Ectodermal cell (in vitro differentiated cells): ENCODE measurements around the gene SERPINI1.

Experiments used
- H3K27ac ChIP-seq: 2 replicates; pipeline ENCODE4 v1.7.0; 2013; ENCODE audit warnings: mild to moderate bottlenecking, low read depth, low read length; ENCODE audit not compliant: insufficient read depth, poor library complexity, severe bottlenecking
- H3K27me3 ChIP-seq: 2 replicates; pipeline ENCODE4 v1.7.0; 2013; ENCODE audit warnings: mild to moderate bottlenecking, low read length; ENCODE audit not compliant: insufficient read depth, control insufficient read depth, poor library complexity, severe bottlenecking
- H3K36me3 ChIP-seq: one replicate; pipeline ENCODE4 v1.7.0; 2013; ENCODE audit warnings: low read length; ENCODE audit not compliant: control insufficient read depth, insufficient read depth
- H3K4me1 ChIP-seq: one replicate; pipeline ENCODE4 v1.7.0; 2013; ENCODE audit warnings: low read length; ENCODE audit not compliant: control insufficient read depth, insufficient read depth
- H3K4me3 ChIP-seq: 2 replicates; pipeline ENCODE4 v1.7.0; 2013; ENCODE audit warnings: low read depth, low read length, control low read depth; ENCODE audit not compliant: insufficient read depth
- H3K9me3 ChIP-seq: 2 replicates; pipeline ENCODE4 v1.7.0; 2013; ENCODE audit warnings: mild to moderate bottlenecking, low read length, moderate library complexity; ENCODE audit not compliant: control insufficient read depth
- WGBS, 2 experiments: methylation state at CpG; one replicate each; pipeline ENCODE4 v1.1.7; 2013; ENCODE audit warnings: missing lambda C conversion rate in 2 of 2; 5-methylcytosine and 5-hydroxymethylcytosine counted together

Gene SERPINI1

DNA sequence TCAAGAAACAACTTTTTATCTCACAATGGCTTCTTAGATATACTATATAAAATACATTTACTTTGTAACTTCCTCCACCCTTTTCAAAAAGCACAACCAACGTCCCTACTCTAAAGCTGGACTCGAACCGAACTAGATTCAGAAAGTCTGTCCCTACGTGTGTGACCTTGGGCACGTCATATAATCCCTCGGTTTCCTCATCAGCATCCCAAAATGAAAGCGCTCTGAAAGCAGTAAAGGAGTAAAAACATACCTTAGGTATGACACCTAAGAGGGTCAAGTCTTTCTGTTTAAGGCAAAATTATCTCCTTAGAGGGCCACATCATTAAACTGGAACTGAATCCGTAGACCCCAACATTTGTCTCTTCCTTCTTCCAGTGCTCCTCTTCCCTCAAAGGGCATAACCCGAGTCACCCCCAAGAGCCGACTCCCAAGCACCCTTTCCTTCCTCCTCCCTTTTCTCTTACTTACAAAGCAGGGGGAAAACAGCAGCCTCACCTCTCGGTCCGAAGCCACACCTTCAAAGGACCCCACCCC is 1.5 kb upstream of the SERPINI1 start:
- no peaks in the 10 kb centered on the region for H3K36me3 ChIP-seq
- H3K9me3 ChIP-seq: no peaks in the 10 kb centered on the region
- peak overlapping the region; percentile 88 for H3K27ac ChIP-seq
- 0 to 1% methylated on average over 12 of the region's 12 CpGs for WGBS, 2 experiments
- H3K4me1 ChIP-seq: peaks cover 13% of the 10 kb centered on the region
- peaks cover 8% of the 10 kb centered on the region for H3K27me3 ChIP-seq
- H3K4me3 ChIP-seq: peak overlapping the region; percentile 91

DNA sequence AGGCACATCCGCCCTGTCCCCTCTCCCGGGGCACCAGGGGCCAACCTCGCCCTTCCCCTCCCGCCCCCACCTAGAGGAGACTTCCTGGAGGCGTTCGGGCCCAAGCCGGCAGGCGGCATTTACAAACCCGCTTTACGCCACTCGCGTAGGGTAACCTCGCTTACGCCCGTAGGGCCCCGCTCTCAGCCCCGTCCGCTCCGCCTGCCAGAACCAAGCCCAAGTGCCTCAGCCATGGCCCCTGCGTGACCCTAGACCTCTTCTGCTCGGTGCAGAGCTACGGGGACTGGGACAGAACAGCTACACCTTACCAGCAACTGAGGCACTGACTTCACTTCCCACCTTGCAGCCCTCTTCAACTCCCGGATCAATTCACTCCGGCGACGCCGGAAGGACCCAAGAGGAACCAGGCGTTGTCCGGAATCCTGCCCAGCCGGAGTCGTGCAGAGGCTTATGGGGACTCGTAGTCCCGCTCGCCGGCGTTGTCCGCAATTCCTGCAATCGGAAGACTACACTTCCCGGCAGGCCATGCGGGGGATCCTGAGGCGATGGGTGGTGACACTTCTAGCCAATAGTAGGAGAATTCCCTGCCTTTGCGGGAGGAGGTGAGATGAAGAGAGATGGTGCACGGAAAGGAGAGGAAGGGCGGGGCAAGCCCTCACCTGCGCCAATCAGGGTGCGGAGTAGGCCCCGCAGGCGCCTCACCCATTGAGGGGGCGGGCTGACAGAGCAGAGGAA is 856 bp upstream of the SERPINI1 start, which contains the start of gene PDCD10:
Gene PDCD10 (minus strand): TSS at position 395 of the 735 bp plus-strand sequence. CDS start 14,735 bp downstream, outside the sequence.
- Histone ChIP-seq H3K27ac (peak within 1 kb of the TSS; percentile 88), H3K4me1 (peaks cover 13% of the 10 kb centered on the region), H3K4me3 (peak within 1 kb of the TSS; percentile 91), H3K27me3 (peaks cover 8% of the 10 kb centered on the region), H3K36me3 (no peaks in the 10 kb centered on the region), H3K9me3 (no peaks in the 10 kb centered on the region)
- 0% methylated on average over 49 of the region's 49 CpGs for WGBS, 2 experiments

DNA sequence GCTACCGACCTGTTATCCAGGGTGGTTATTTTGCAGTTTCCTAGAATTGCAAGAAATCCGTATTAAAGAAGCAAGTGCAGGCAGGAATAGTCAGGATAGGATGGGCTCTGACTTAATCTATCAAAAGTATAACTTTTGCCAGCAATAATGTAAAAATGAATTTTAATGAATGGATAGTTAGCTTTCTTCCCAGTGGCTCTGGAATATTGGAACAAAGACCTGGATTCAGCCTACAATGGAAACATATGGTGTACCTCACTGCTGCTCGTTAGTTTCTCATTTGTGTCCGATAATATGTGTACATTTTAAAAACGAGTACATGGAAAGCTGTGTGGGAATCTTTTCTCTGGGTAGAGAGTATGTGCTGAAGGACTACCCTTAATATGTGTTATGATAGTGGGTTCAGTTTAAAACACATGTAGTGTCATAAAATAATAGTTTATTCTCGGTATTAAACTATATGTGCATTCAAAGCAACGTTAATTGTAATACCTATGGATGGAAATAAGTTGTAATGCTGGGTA is 805 bp downstream of the SERPINI1 start:
- Histone ChIP-seq H3K9me3 (no peaks in the 10 kb centered on the region), H3K27me3 (peaks cover 8% of the 10 kb centered on the region), H3K4me3 (peak overlapping the region; percentile 91), H3K36me3 (no peaks in the 10 kb centered on the region), H3K27ac (no peak overlapping the region), H3K4me1 (peaks cover 13% of the 10 kb centered on the region)
- WGBS, 2 experiments: 53 to 58% methylated on average over 7 of the region's 7 CpGs

DNA sequence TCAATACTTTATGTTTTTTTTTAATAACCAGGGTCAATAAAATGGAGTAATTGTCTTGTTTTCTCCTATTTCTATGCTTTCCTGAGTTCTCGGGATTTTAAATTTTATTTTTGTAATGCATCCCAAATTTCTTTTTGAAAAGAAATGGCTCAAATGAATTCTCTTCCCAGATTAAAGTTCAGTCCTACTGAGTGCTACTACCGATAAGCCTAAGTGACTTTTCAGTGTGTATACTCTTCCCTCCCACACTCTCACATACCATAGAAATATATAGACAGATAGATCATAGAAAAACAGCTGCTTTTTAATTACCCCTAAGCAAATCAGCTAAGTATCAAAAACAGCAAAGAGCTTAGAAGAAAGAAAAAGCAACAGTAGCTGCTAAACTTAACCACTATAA is 1.5 kb downstream of the SERPINI1 start:
- H3K4me3 ChIP-seq: no peak overlapping the region
- H3K4me1 ChIP-seq: peaks cover 13% of the 10 kb centered on the region
- no peaks in the 10 kb centered on the region for H3K9me3 ChIP-seq
- H3K36me3 ChIP-seq: no peaks in the 10 kb centered on the region
- WGBS, 2 experiments: 86 to 93% methylated on average over 1 to 2 of the region's 2 CpGs
- H3K27me3 ChIP-seq: peaks cover 8% of the 10 kb centered on the region
- H3K27ac ChIP-seq: no peak overlapping the region

DNA sequence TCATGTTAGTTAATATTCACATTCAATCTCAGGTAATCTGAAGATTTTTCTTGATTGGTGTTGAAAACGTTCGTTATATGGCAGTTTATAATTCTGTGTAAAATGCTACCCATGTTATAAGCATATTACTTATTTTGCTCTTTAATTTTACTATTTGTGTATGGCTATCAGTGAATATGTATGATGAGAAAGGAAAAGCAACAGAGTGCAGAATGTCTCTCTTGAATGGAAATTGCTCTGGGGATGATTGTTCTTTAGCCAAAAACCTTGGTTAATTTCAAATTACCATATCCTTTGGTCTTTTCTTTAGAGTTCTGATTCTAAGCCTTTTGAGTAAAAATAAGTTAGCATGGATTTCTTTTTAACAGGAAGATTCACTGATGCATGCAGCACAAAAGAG is 2.5 kb downstream of the SERPINI1 start:
- H3K27me3 ChIP-seq: peaks cover 8% of the 10 kb centered on the region
- H3K36me3 ChIP-seq: no peaks in the 10 kb centered on the region
- peaks cover 10% of the 10 kb centered on the region for H3K4me1 ChIP-seq
- H3K9me3 ChIP-seq: no peaks in the 10 kb centered on the region
- WGBS, 2 experiments: no CpG with 5 or more reads among the region's 2 CpGs
- no peak overlapping the region for H3K4me3 ChIP-seq
- H3K27ac ChIP-seq: no peak overlapping the region

DNA sequence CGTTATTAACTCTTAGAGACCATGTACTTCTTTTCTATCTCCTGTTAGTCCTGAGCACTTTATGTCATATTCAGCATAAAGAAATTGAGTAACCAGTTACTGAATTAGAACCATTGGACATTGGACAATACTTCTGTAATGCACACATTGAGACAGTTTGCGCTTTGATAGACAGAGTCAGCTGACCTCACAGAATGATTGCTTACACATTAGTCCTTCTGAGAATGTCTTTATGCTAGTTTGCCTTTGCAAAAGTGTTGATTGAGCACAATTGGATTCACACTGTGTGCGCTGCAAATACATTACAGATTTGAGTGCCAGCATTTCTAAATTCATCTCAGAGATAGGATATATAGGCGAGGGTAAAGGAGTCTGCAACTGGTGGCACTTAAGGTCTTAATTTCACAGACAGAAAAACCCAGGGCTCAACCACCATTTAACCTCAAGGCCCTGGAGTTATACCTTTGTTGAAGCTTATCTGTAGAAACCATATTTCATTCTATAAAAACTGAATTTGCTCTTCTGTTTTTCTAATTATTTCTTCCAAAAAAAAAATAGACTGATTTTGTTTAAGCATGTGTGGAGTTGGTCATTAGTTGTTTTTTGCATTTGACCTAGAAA is 3.8 kb downstream of the SERPINI1 start:
- Histone ChIP-seq H3K27me3 (peaks cover 8% of the 10 kb centered on the region), H3K4me3 (no peak overlapping the region), H3K27ac (no peak overlapping the region), H3K36me3 (no peaks in the 10 kb centered on the region), H3K9me3 (no peaks in the 10 kb centered on the region), H3K4me1 (peaks cover 4% of the 10 kb centered on the region)
- 94 to 98% methylated on average over 2 to 4 of the region's 4 CpGs for WGBS, 2 experiments

DNA sequence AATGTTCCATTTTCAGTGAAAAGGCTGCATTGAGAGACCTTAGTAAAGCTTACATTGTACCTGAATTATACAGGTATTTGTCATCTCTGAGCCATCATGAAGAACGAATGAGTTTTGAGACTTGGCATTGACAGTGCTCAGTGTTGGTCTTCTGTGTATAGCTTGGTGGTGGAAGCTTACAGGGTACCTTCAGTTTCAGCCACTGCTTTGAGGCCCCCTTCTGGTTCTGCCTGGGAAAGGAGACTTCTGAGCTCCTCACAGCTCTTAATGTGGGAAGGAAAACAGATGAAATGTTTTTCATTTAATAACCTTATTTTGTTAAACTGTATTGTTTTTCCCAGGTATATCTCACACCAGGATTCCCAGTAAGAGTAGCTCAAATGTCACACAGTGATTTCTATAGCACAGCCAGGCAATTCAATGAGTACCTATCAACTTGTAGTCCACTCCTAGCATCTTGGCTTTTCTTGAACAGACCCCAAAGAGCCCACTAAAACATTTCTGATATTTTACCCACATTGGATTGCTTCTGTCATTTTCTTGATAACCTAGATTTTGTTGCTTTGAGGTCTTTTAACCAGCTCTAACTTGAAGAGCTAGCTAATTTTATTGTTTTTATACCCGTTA is 5.6 kb downstream of the SERPINI1 start:
- Histone ChIP-seq H3K27me3 (peaks cover 5% of the 10 kb centered on the region), H3K4me1 (peaks cover 4% of the 10 kb centered on the region), H3K4me3 (no peak overlapping the region), H3K9me3 (no peaks in the 10 kb centered on the region), H3K36me3 (no peaks in the 10 kb centered on the region), H3K27ac (no peak overlapping the region)
- WGBS, 2 experiments: 59 to 68% methylated on average over 2 of the region's 2 CpGs

DNA sequence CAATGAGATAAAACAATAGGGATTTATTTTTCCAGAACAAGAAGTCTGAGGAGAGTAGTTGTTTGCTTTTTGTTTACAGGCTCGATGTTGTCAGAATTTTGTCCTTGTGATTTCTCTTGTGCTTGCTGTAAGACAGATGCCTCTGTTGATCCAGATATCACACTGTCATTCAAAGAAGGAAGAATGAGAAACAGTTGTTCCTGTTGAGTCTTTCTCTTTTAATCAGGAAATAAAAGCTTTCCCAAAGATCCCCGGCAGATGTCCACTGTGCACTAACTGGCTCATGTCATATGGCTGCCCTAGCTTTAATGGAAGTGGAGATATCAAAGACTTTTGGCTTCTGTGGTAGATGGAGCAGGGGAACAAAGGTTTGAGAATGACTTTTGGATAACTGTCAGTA is 6.8 kb downstream of the SERPINI1 start:
- no peaks in the 10 kb centered on the region for H3K9me3 ChIP-seq
- H3K27ac ChIP-seq: no peak overlapping the region
- H3K36me3 ChIP-seq: no peaks in the 10 kb centered on the region
- no peaks in the 10 kb centered on the region for H3K4me1 ChIP-seq
- 80 to 94% methylated on average over 2 of the region's 2 CpGs for WGBS, 2 experiments
- H3K4me3 ChIP-seq: no peak overlapping the region
- H3K27me3 ChIP-seq: no peaks in the 10 kb centered on the region

DNA sequence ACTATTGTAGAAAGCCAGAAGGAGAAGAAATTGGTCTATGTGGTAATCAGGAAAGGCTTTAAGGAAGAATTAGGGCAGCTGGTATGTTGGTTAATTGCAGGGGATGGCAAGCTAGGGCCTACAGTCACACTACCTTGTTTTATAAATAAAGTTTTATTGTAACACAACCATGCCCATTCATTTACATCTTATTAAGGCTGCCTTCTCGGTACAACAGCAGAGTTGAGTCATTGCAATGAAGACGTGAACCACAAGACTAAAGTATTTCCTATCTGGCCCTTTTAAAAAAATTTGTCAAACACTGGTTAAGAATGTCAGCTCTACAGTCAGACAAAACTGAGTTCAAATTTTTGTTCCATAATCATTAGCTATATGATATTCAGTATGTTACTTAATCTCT is 8.3 kb downstream of the SERPINI1 start:
- Histone ChIP-seq H3K4me1 (no peaks in the 10 kb centered on the region), H3K9me3 (no peaks in the 10 kb centered on the region), H3K27me3 (no peaks in the 10 kb centered on the region), H3K36me3 (no peaks in the 10 kb centered on the region), H3K27ac (no peak overlapping the region), H3K4me3 (no peak overlapping the region)
- 87 to 91% methylated on average over 2 of the region's 2 CpGs for WGBS, 2 experiments

DNA sequence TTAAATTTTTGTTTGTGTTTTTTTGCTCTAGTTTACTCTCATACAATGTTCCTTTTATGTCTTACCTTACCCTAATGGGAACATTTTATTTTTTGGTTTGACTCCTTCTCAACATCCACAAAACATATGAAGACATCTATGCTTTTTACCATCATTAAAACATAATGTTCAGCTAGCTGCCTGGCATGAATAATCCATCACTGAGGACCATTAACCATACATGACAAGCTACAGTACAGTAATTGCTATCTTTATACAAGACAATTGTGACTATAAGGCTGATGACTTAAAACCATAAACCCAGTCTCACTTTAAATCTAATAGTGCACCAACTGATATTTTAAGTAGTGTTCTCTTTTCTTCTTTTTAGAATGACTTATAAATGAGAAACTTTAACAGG is 13.7 kb downstream of the SERPINI1 start:
- Histone ChIP-seq H3K36me3 (no peaks in the 10 kb centered on the region), H3K27me3 (no peaks in the 10 kb centered on the region), H3K27ac (no peak overlapping the region), H3K9me3 (no peaks in the 10 kb centered on the region), H3K4me1 (no peaks in the 10 kb centered on the region), H3K4me3 (no peak overlapping the region)
